Upper lobe of left lung (tissue), 6 donors: ENCODE data around the gene MEP1A. TPM values are rescaled to one million over a fixed set of nuclear protein-coding genes. Genes with fewer than 3 reads are reported as not detected.
"Not testable (repeated sequence)": the region's sequence is repeated elsewhere in the genome, so short reads cannot be mapped to it uniquely, and the experiment has no call there.

Experiments used
- ATAC-seq, 2 donors: fragments of 200-7000 bp; cut with Tn5 transposase; one replicate each; pipeline ENCODE4 v1.9.1; 2022; ENCODE audit warnings: mild to moderate bottlenecking in 2 of 2, moderate library complexity in 2 of 2; ENCODE audit not compliant: low FRiP score in 2 of 2
- DNase-seq, 2 donors: peaks; one replicate each; pipeline ENCODE4 v3.0.0-alpha.2; 2019 to 2020
- H3K27ac ChIP-seq, 4 donors: fragments of 200-600 bp; sonication (generic); one replicate each; pipeline ENCODE4 v1.5.1; 2016 to 2019
- H3K27me3 ChIP-seq, 4 donors: fragments of 200-600 bp; sonication (generic); one replicate each; pipeline ENCODE4 v1.5.1; 2017 to 2019
- H3K36me3 ChIP-seq, 4 donors: fragments of 200-600 bp; sonication (generic); one replicate each; pipeline ENCODE4 v1.5.1; 2016 to 2019
- H3K4me1 ChIP-seq, 4 donors: fragments of 200-600 bp; sonication (generic); one replicate each; pipeline ENCODE4 v1.5.1; 2018 to 2019
- H3K4me3 ChIP-seq, 4 donors: fragments of 200-600 bp; sonication (generic); one replicate each; pipeline ENCODE4 v1.5.1; 2017 to 2019; ENCODE audit warnings: mild to moderate bottlenecking in 2 of 4, moderate library complexity in 1 of 4
- H3K9me3 ChIP-seq, 4 donors: fragments of 200-600 bp; sonication (generic); one replicate each; pipeline ENCODE4 v1.5.1; 2018 to 2019
- CTCF ChIP-seq, 6 experiments: fragments of 450-650 bp in 4 of 6; fragments of 200-600 bp in 2 of 6; sonication (generic) in 2 of 6; IDR thresholded peaks; one replicate each; pipeline ENCODE4 v1.5.1; 2016 to 2019; ENCODE audit warnings: antibody characterized with exemption in 6 of 6
- EP300 ChIP-seq, 4 donors: sonication (generic); formaldehyde crosslinking; IDR thresholded peaks; one replicate each; pipeline ENCODE4 v1.5.1; 2017; ENCODE audit warnings: antibody characterized with exemption in 4 of 4, control low read depth in 2 of 4
- POLR2A ChIP-seq, 4 donors: fragments of 450-650 bp; IDR thresholded peaks; one replicate each; pipeline ENCODE4 v1.5.1; 2016 to 2017; ENCODE audit warnings: antibody characterized with exemption in 4 of 4, mild to moderate bottlenecking in 2 of 4
- POLR2AphosphoS5 ChIP-seq, 2 donors: sonication (generic); formaldehyde crosslinking; IDR thresholded peaks; one replicate each; pipeline ENCODE4 v1.5.1; 2017; ENCODE audit warnings: antibody characterized with exemption in 2 of 2
- WGBS, 2 donors: methylation state at CpG; one replicate each; pipeline ENCODE4 v1.1.5; 2017 to 2018; 5-methylcytosine and 5-hydroxymethylcytosine counted together
- total RNA-seq, 6 donors: library from RNA; depleted of rRNA in 4 of 6; stranded (reverse); fragments of >200 nt in 4 of 6; gene quantifications; one replicate each; pipeline versions ENCODE4 v1.1.0 to v1.2.1, GENCODE V29; 2016 to 2021
- donor health status: DM: no; HTN: no; CAD: no; lungs with moderate emphysema.
- donor health status: DM: no; HTN: yes; CAD: no; lungs with severe emphysema.

MEP1A gene
- total RNA-seq = 1 to 10 TPM in 2 of 6 donors, not detected in 4; 1.0 to 1.1 TPM

- no peak within 1 kb of the TSS for H3K27ac ChIP-seq
- H3K27me3 ChIP-seq = no peaks in the 10 kb centered on the region
- no peaks in the 10 kb centered on the region for H3K36me3 ChIP-seq
- no peak within 1 kb of the TSS for H3K4me3 ChIP-seq
- WGBS, 2 donors = 78 to 87% methylated on average over 8 of the region's 8 CpGs
- no peak for ATAC-seq
- no peak for DNase-seq
- no peaks in the 10 kb centered on the region for H3K9me3 ChIP-seq
- TF ChIP-seq POLR2A (IDR thresholded peaks at IDR 0.05) (no peak), CTCF (IDR thresholded peaks at IDR 0.05) (no peak), POLR2AphosphoS5 (IDR thresholded peaks at IDR 0.05) (no peak), EP300 (IDR thresholded peaks at IDR 0.05) (no peak)
- no peaks in the 10 kb centered on the region for H3K4me1 ChIP-seq
These were observed at the start of gene MEP1A for GRCh38 chr6:46793138-46793537. TSS of gene MEP1A (plus strand) at chr6:46793389. CDS start at chr6:46793399, 10 bp downstream.

- H3K27ac ChIP-seq = no peak overlapping the region
- TF ChIP-seq POLR2A (IDR thresholded peaks at IDR 0.05) (no peak), EP300 (IDR thresholded peaks at IDR 0.05) (no peak), CTCF (IDR thresholded peaks at IDR 0.05) (no peak), POLR2AphosphoS5 (IDR thresholded peaks at IDR 0.05) (no peak)
- 77 to 80% methylated on average over 1 of the region's 1 CpG for WGBS, 2 donors
- H3K27me3 ChIP-seq = no peaks in the 10 kb centered on the region
- no peak for ATAC-seq
- H3K36me3 ChIP-seq = no peaks in the 10 kb centered on the region
- no peak for DNase-seq
- H3K9me3 ChIP-seq = no peaks in the 10 kb centered on the region
- no peaks in the 10 kb centered on the region for H3K4me1 ChIP-seq
- H3K4me3 ChIP-seq = no peak overlapping the region
These were observed 49.6 kb upstream of the MEP1A start for GRCh38 chr6:46743425-46744158.

GRCh38 chr6:46744159-46744725 lies 48.9 kb upstream of the MEP1A start:
- H3K27ac ChIP-seq, H3K4me3 ChIP-seq, H3K9me3 ChIP-seq, H3K36me3 ChIP-seq, DNase-seq, H3K27me3 ChIP-seq, H3K4me1 ChIP-seq, ATAC-seq: not testable (repeated sequence)
- WGBS, 2 donors = 77 to 84% methylated on average over 3 of the region's 3 CpGs

- no peak overlapping the region for H3K4me3 ChIP-seq
- H3K9me3 ChIP-seq = no peaks in the 10 kb centered on the region
These were observed 47.2 kb upstream of the MEP1A start for GRCh38 chr6:46745973-46746372.

GRCh38 chr6:46746696-46747095 lies 46.5 kb upstream of the MEP1A start, which contains the start of gene ANKRD66:
TSS of gene ANKRD66 (plus strand) at chr6:46746933. CDS start at chr6:46751949, 5,016 bp downstream.
- Histone ChIP-seq H3K27me3 (no peaks in the 10 kb centered on the region), H3K4me3 (no peak within 1 kb of the TSS), H3K27ac (no peak within 1 kb of the TSS), H3K9me3 (no peaks in the 10 kb centered on the region), H3K36me3 (no peaks in the 10 kb centered on the region), H3K4me1 (no peaks in the 10 kb centered on the region)
- WGBS, 2 donors = 59 to 91% methylated on average over 1 of the region's 1 CpG
- ATAC-seq (no peak), DNase-seq (no peak)
- TF ChIP-seq POLR2AphosphoS5 (IDR thresholded peaks at IDR 0.05) (no peak), CTCF (IDR thresholded peaks at IDR 0.05) (no peak), EP300 (IDR thresholded peaks at IDR 0.05) (no peak), POLR2A (IDR thresholded peaks at IDR 0.05) (no peak)

More at GRCh38 chr6:46745973-46746372, 47.2 kb upstream of the MEP1A start:
- Histone ChIP-seq H3K27ac (no peak overlapping the region), H3K36me3 (no peaks in the 10 kb centered on the region), H3K27me3 (no peaks in the 10 kb centered on the region), H3K4me1 (no peaks in the 10 kb centered on the region)
- WGBS, 2 donors = 66 to 68% methylated on average over 2 of the region's 2 CpGs
- TF ChIP-seq POLR2AphosphoS5 (IDR thresholded peaks at IDR 0.05) (no peak), CTCF (IDR thresholded peaks at IDR 0.05) (no peak), EP300 (IDR thresholded peaks at IDR 0.05) (no peak), POLR2A (IDR thresholded peaks at IDR 0.05) (no peak)
- ATAC-seq (no peak), DNase-seq (no peak)
